Lower lobe of right lung (tissue), 2 donors: ENCODE measurements around the gene RNF182. TPM values are rescaled to one million over a fixed set of nuclear protein-coding genes. Genes with fewer than 3 reads are reported as not detected.

Experiments
- ATAC-seq, 2 donors: fragments of 200-7000 bp; cut with Tn5 transposase; one replicate each; pipeline ENCODE4 v1.9.1; 2020 to 2022; ENCODE audit warnings: mild to moderate bottlenecking in 2 of 2, moderate library complexity in 2 of 2
- DNase-seq: peaks from one replicate; pipeline ENCODE4 v3.0.0-alpha.2; 2020
- H3K27ac ChIP-seq: fragments of 200-600 bp; one replicate; pipeline ENCODE4 v1.8.0; 2022
- H3K27me3 ChIP-seq: fragments of 200-600 bp; one replicate; pipeline ENCODE4 v1.8.0; 2022; ENCODE audit warnings: low read depth
- H3K36me3 ChIP-seq: fragments of 200-600 bp; one replicate; pipeline ENCODE4 v1.8.0; 2022; ENCODE audit warnings: mild to moderate bottlenecking
- H3K4me1 ChIP-seq: fragments of 200-600 bp; one replicate; pipeline ENCODE4 v1.8.0; 2022
- H3K4me3 ChIP-seq: fragments of 200-600 bp; one replicate; pipeline ENCODE4 v1.8.0; 2022; ENCODE audit warnings: mild to moderate bottlenecking
- H3K9me3 ChIP-seq: fragments of 200-600 bp; one replicate; pipeline ENCODE4 v1.8.0; 2022
- CTCF ChIP-seq: fragments of 200-600 bp; IDR thresholded peaks from one replicate; pipeline ENCODE4 v1.8.0; 2022; ENCODE audit warnings: antibody characterized with exemption, mild to moderate bottlenecking
- intact Hi-C: fragments of 100-400 bp; cut with DNase I; formaldehyde crosslinking; loops from one replicate; pipeline ENCODE4 v1.11.0; 2022
- total RNA-seq: library from RNA; stranded (reverse); fragmentation: NEBNext Ultra II Directional; extraction: Animal tissue kit (Norgen Biotek cat#: 25700); gene quantifications from one replicate; pipeline ENCODE4 v1.2.1, GENCODE V29; 2021
- donor health status: DM: no; HTN: yes; CAD: no; lungs with severe emphysema.

The RNF182 gene
- total RNA-seq, 1 donor from 2014 or later, result 5.3 TPM

- Histone ChIP-seq H3K4me1 (no peaks in the 10 kb centered on the region), H3K4me3 (no peak overlapping the region), H3K36me3 (no peaks in the 10 kb centered on the region), H3K9me3 (no peaks in the 10 kb centered on the region), H3K27me3 (no peaks in the 10 kb centered on the region), H3K27ac (no peak overlapping the region)
- TF ChIP-seq CTCF, result no peak
- intact Hi-C loops, result no loop called here
- DNase-seq (no peak), ATAC-seq (no peak)
These were observed 64.2 kb downstream of the RNF182 start for GRCh38 chr6:13988908-13989307.

GRCh38 chr6:13989496-13990144 lies 64.9 kb downstream of the RNF182 start:
- H3K27ac ChIP-seq, result no peak overlapping the region
- no peaks in the 10 kb centered on the region for H3K4me1 ChIP-seq
- no peak overlapping the region for H3K4me3 ChIP-seq
- DNase-seq, result no peak
- no peak for ATAC-seq
- no peaks in the 10 kb centered on the region for H3K27me3 ChIP-seq
- no peaks in the 10 kb centered on the region for H3K36me3 ChIP-seq
- H3K9me3 ChIP-seq, result no peaks in the 10 kb centered on the region
- TF ChIP-seq CTCF, result no peak
- intact Hi-C loops, result no loop called here

- Histone ChIP-seq H3K36me3 (no peaks in the 10 kb centered on the region), H3K27me3 (no peaks in the 10 kb centered on the region), H3K9me3 (no peaks in the 10 kb centered on the region), H3K4me1 (no peaks in the 10 kb centered on the region), H3K4me3 (no peak overlapping the region), H3K27ac (no peak overlapping the region)
- no peak for TF ChIP-seq CTCF
- intact Hi-C loops, result no loop called here
- DNase-seq (no peak), ATAC-seq (no peak)
These were observed 66.0 kb downstream of the RNF182 start for GRCh38 chr6:13990796-13991195.

- intact Hi-C loops, result no loop called here
- no peak for DNase-seq
- no peak overlapping the region for H3K4me3 ChIP-seq
- no peaks in the 10 kb centered on the region for H3K27me3 ChIP-seq
- H3K27ac ChIP-seq, result no peak overlapping the region
- TF ChIP-seq CTCF, result no peak
- H3K4me1 ChIP-seq, result no peaks in the 10 kb centered on the region
- H3K36me3 ChIP-seq, result no peaks in the 10 kb centered on the region
- no peaks in the 10 kb centered on the region for H3K9me3 ChIP-seq
- ATAC-seq, result no peak
These were observed 66.6 kb downstream of the RNF182 start for GRCh38 chr6:13991393-13991792.

- TF ChIP-seq CTCF, result no peak
- intact Hi-C loops, result no loop called here
- H3K36me3 ChIP-seq, result no peaks in the 10 kb centered on the region
- H3K27me3 ChIP-seq, result no peaks in the 10 kb centered on the region
- ATAC-seq (no peak), DNase-seq (no peak)
- no peak overlapping the region for H3K4me3 ChIP-seq
- H3K9me3 ChIP-seq, result no peaks in the 10 kb centered on the region
- H3K27ac ChIP-seq, result no peak overlapping the region
- no peaks in the 10 kb centered on the region for H3K4me1 ChIP-seq
These were observed 67.8 kb downstream of the RNF182 start for GRCh38 chr6:13992417-13993055.
